Measurements from ENCODE around the gene SEMA3E. TPM values are rescaled to one million over a fixed set of nuclear protein-coding genes. Genes with fewer than 3 reads are reported as not detected.

Gene SEMA3E
- total RNA-seq, 4 donors from 2014 or later, result 0.83 to 2.2 (median 1.9) TPM

DNA sequence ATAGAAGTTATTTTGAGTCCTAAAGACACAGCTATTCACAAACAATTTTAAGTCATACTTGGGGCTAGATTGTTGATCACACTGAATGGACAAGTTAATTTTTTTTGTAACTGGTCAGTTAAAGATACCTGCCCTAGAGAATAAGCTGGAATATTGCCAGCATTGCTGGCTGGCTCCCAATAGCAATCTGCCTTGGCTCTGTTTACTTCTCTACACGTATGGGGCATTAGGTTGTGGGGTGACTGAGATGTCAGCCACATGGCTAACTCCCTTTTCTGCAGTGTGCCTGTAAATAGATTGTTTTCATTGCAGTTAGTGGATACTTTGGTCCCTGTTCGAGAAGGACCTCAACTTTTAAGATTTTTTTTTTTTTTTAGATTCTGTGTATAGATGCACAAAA lies 128.2 kb downstream of the SEMA3E start:
- no peaks in the 10 kb centered on the region for H3K27me3 ChIP-seq
- no peak for DNase-seq
- H3K9me3 ChIP-seq, result no peaks in the 10 kb centered on the region
- no peak overlapping the region for H3K27ac ChIP-seq
- H3K4me1 ChIP-seq, result no peaks in the 10 kb centered on the region
- no peak overlapping the region for H3K4me3 ChIP-seq
- TF ChIP-seq POLR2A (IDR thresholded peaks at IDR 0.05) (no peak), CTCF (IDR thresholded peaks at IDR 0.05) (no peak)
- H3K36me3 ChIP-seq, result no peaks in the 10 kb centered on the region

DNA sequence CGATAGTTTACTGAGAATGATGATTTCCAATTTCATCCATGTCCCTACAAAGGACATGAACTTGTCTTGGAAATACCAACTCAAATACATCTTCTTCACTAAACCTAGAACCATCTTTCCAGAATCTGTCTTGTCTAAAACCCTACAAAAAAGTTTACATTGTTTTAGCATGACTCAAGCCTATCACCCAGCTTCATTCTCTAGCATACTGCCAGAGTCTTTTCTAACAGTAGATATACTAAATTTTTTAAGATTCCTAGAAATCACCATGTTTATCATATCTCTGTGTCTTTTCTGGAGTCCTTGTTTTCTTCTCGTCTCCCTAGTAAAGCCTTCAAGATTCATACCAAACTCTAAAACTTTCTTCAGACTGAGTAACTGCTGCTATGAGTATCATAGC lies 129.7 kb downstream of the SEMA3E start:
- Histone ChIP-seq H3K27ac (no peak overlapping the region), H3K9me3 (no peaks in the 10 kb centered on the region), H3K36me3 (no peaks in the 10 kb centered on the region), H3K4me1 (no peaks in the 10 kb centered on the region), H3K4me3 (no peak overlapping the region), H3K27me3 (no peaks in the 10 kb centered on the region)
- TF ChIP-seq CTCF (IDR thresholded peaks at IDR 0.05) (no peak), POLR2A (IDR thresholded peaks at IDR 0.05) (no peak)
- DNase-seq, result no peak

DNA sequence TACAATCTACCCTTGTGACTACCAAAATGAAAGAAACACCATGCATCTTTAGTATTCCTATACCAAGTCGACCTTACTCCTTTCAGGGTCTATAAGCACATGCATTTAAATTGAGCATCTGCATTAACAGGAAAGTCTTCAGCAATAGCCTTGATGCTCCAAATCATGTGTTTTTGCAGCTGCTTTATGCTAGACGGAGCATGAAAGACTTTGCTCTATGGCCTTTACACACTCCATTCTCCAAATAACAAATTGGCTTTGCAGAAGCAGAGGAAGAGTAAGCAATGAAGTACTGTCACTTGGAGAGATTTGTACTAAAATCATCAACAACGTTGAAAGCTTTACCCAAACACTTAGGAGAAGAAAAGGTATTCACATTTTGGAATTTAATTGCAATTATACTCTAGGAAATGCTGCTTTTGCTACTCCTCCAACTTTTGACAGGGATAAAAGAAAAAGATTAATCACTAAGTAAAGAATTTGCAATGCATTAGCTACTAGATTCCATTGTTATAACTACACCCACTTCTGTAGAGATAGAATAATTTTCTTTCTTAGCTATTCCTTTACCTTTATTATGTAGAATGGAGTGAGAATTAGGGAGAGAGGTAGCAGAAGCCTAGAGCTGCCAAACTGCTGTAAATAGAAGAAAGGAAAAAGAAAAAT lies 131.8 kb downstream of the SEMA3E start:
- Histone ChIP-seq H3K4me3 (no peak overlapping the region), H3K36me3 (no peaks in the 10 kb centered on the region), H3K27me3 (no peaks in the 10 kb centered on the region), H3K4me1 (no peaks in the 10 kb centered on the region), H3K9me3 (no peaks in the 10 kb centered on the region), H3K27ac (no peak overlapping the region)
- no peak for DNase-seq
- TF ChIP-seq POLR2A (IDR thresholded peaks at IDR 0.05) (no peak), CTCF (IDR thresholded peaks at IDR 0.05) (no peak)

DNA sequence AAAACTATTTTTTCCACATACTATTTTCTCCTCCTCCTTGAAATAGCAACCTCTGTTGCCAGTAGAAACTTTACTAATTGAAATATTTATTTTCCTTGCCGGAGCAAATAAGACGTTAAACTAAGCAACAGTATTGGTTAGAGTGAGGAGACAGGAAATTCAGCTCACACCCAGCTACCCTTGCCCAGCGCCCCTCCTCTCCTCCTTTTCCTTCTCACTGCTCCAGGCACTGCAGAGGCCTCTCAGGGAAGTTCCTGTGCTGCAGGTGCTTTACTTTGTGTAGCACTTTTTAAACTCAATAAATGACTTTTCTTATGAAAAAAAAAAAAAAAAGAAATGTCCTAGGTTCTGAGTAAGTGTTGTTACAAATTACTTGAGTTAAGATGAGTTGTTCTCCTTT lies 134.0 kb downstream of the SEMA3E start:
- TF ChIP-seq POLR2A (IDR thresholded peaks at IDR 0.05) (no peak), CTCF (IDR thresholded peaks at IDR 0.05) (no peak)
- H3K27ac ChIP-seq, result no peak overlapping the region

DNA sequence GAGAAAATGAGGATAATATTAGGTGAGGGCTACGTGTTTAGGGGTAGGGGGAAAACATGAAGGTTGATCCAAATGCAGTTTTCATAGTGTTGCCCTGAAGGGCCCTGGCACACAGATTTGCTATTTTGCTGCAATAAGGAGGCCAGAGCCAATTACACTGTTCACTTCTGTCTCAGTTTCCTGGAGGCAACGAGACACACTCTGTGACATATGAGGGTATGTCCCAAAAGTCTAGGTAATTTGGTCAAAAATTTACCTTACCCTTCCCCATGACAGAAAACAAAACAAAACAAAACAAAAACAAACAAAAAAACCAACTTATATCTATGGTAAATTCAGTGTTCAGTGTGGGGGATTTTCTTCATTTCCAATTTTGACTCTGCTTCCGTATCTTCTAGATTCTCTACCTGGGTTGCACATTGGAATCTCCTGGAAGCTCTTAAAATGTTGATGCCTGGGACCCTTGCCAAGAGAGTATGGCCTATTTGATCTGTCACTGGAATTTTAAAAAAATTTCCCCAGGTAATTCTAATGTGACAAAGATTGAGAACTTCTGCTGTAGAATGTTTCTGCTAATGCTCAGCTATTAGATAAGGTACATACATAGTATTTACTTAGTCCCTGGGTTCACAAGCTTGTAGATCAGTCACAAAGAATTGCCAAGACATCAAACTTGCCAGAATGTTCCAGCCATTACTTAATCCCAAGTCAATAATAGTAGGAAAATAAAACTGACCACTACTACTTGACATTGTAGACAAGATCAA lies 139.5 kb downstream of the SEMA3E start:
- Histone ChIP-seq H3K36me3 (no peaks in the 10 kb centered on the region), H3K27ac (no peak overlapping the region), H3K27me3 (no peaks in the 10 kb centered on the region), H3K4me1 (no peaks in the 10 kb centered on the region), H3K9me3 (no peaks in the 10 kb centered on the region), H3K4me3 (no peak overlapping the region)
- no peak for TF ChIP-seq CTCF (IDR thresholded peaks at IDR 0.05)
- no peak for TF ChIP-seq POLR2A (IDR thresholded peaks at IDR 0.05)
- DNase-seq, result no peak

More for the DNA sequence above, 134.0 kb downstream of the SEMA3E start:
- Histone ChIP-seq H3K4me3 (no peak overlapping the region), H3K36me3 (no peaks in the 10 kb centered on the region), H3K4me1 (no peaks in the 10 kb centered on the region), H3K9me3 (no peaks in the 10 kb centered on the region), H3K27me3 (no peaks in the 10 kb centered on the region)
- no peak for DNase-seq
